ENCODE measurements around the gene B3GALT2. TPM values are rescaled to one million over a fixed set of nuclear protein-coding genes. Genes with fewer than 3 reads are reported as not detected.

The B3GALT2 gene
- total and polyA plus RNA-seq, 9 of the 15 experiments (the other 6 are each of a cell fraction or from before 2014, with no cell fraction given), result 0.03 TPM; not detected in 8

DNA sequence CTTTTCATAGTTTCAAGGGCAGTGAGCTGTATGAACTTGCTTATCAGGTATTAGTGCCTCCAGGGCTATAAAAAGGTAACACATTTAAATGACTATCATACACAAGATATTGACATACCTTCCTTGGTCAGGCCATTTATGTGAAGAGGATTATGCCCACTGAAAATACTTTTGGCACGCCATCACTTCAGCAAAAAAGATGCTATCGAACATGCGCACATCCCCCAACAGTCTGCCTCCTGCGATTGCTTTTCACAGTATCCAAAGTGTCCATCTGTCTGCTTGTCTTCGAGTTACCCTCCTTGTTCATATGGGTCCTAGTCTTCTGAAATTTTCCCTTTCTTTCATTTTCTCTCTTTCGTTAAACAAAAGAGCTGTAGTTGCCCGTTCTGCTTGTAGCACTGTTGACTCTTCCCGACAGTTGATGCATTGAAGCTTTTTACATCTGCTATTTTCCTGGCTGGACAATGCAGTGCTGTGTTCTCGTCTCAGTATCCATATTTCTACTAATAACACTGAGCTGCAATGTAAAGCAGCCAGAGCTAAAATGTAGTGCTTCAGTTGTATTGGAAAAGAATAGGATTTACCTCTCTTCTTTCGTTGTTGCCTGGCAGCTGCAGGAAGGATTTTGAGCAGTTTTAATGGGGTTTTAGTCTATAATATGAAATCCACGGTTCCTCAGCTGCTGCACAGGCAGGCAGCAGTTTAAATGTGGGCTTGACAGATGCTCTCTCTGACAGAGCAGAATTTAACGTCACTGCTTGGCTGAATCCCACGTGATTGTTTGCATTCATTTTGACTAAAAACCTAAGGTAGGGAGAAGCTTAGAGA lies at the start of gene B3GALT2 (continued):
- TF ChIP-seq, protein P1, sequence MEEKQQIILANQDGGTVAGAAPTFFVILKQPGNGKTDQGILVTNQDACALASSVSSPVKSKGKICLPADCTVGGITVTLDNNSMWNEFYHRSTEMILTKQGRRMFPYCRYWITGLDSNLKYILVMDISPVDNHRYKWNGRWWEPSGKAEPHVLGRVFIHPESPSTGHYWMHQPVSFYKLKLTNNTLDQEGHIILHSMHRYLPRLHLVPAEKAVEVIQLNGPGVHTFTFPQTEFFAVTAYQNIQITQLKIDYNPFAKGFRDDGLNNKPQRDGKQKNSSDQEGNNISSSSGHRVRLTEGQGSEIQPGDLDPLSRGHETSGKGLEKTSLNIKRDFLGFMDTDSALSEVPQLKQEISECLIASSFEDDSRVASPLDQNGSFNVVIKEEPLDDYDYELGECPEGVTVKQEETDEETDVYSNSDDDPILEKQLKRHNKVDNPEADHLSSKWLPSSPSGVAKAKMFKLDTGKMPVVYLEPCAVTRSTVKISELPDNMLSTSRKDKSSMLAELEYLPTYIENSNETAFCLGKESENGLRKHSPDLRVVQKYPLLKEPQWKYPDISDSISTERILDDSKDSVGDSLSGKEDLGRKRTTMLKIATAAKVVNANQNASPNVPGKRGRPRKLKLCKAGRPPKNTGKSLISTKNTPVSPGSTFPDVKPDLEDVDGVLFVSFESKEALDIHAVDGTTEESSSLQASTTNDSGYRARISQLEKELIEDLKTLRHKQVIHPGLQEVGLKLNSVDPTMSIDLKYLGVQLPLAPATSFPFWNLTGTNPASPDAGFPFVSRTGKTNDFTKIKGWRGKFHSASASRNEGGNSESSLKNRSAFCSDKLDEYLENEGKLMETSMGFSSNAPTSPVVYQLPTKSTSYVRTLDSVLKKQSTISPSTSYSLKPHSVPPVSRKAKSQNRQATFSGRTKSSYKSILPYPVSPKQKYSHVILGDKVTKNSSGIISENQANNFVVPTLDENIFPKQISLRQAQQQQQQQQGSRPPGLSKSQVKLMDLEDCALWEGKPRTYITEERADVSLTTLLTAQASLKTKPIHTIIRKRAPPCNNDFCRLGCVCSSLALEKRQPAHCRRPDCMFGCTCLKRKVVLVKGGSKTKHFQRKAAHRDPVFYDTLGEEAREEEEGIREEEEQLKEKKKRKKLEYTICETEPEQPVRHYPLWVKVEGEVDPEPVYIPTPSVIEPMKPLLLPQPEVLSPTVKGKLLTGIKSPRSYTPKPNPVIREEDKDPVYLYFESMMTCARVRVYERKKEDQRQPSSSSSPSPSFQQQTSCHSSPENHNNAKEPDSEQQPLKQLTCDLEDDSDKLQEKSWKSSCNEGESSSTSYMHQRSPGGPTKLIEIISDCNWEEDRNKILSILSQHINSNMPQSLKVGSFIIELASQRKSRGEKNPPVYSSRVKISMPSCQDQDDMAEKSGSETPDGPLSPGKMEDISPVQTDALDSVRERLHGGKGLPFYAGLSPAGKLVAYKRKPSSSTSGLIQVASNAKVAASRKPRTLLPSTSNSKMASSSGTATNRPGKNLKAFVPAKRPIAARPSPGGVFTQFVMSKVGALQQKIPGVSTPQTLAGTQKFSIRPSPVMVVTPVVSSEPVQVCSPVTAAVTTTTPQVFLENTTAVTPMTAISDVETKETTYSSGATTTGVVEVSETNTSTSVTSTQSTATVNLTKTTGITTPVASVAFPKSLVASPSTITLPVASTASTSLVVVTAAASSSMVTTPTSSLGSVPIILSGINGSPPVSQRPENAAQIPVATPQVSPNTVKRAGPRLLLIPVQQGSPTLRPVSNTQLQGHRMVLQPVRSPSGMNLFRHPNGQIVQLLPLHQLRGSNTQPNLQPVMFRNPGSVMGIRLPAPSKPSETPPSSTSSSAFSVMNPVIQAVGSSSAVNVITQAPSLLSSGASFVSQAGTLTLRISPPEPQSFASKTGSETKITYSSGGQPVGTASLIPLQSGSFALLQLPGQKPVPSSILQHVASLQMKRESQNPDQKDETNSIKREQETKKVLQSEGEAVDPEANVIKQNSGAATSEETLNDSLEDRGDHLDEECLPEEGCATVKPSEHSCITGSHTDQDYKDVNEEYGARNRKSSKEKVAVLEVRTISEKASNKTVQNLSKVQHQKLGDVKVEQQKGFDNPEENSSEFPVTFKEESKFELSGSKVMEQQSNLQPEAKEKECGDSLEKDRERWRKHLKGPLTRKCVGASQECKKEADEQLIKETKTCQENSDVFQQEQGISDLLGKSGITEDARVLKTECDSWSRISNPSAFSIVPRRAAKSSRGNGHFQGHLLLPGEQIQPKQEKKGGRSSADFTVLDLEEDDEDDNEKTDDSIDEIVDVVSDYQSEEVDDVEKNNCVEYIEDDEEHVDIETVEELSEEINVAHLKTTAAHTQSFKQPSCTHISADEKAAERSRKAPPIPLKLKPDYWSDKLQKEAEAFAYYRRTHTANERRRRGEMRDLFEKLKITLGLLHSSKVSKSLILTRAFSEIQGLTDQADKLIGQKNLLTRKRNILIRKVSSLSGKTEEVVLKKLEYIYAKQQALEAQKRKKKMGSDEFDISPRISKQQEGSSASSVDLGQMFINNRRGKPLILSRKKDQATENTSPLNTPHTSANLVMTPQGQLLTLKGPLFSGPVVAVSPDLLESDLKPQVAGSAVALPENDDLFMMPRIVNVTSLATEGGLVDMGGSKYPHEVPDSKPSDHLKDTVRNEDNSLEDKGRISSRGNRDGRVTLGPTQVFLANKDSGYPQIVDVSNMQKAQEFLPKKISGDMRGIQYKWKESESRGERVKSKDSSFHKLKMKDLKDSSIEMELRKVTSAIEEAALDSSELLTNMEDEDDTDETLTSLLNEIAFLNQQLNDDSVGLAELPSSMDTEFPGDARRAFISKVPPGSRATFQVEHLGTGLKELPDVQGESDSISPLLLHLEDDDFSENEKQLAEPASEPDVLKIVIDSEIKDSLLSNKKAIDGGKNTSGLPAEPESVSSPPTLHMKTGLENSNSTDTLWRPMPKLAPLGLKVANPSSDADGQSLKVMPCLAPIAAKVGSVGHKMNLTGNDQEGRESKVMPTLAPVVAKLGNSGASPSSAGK (IDR thresholded peaks at IDR 0.05), result 0 out of 2 replicates have a peak, but pooled peaks have one; percentile 13
- no peak for TF ChIP-seq ATF1 (CRISPR knock-in tag; IDR thresholded peaks at IDR 0.05)
- TF ChIP-seq ATF1 (tag; IDR thresholded peaks at IDR 0.05), result peak; percentile 35; the same call in 1 of the 2 replicates
- 0 out of 2 replicates have a peak, but pooled peaks have one; percentile 6 for TF ChIP-seq ARID1B (IDR thresholded peaks at IDR 0.05)
- TF ChIP-seq, protein P2, sequence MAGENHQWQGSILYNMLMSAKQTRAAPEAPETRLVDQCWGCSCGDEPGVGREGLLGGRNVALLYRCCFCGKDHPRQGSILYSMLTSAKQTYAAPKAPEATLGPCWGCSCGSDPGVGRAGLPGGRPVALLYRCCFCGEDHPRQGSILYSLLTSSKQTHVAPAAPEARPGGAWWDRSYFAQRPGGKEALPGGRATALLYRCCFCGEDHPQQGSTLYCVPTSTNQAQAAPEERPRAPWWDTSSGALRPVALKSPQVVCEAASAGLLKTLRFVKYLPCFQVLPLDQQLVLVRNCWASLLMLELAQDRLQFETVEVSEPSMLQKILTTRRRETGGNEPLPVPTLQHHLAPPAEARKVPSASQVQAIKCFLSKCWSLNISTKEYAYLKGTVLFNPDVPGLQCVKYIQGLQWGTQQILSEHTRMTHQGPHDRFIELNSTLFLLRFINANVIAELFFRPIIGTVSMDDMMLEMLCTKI (IDR thresholded peaks at IDR 0.05; ENCODE audit: partially characterized antibody), result no peak
